ENCODE data around the gene MAL. TPM values are rescaled to one million over a fixed set of nuclear protein-coding genes. Genes with fewer than 3 reads are reported as not detected.

The MAL gene
- total RNA-seq, 1 experiment from 2014 or later = 1.6 TPM

GRCh38 chr2:95054016-95054415, 28.5 kb downstream of the MAL start:
- peaks cover 58% of the 10 kb centered on the region for H3K4me1 ChIP-seq (ENCODE audit: insufficient read depth, low read length)
- BruUV-seq (replicated peaks) = no TSS peak
- no peak for TF ChIP-seq EZH2phosphoT487 (IDR thresholded peaks at IDR 0.05; ENCODE audit: borderline replicate concordance, low read length)
- no peak for TF ChIP-seq EZH2 (IDR thresholded peaks at IDR 0.05; ENCODE audit: low read length, unreplicated experiment)
- no peak for TF ChIP-seq CTCF (conservative IDR thresholded peaks at IDR 0.05; ENCODE audit: low read depth, low read length)
- intact Hi-C loops (cut with micrococcal nuclease) = no loop called here
- no peak overlapping the region for H3K27ac ChIP-seq (ENCODE audit: low read length)
- H3K36me3 ChIP-seq (ENCODE audit: low read depth, low read length) = no peaks in the 10 kb centered on the region
- ChIA-PET CTCF (interaction anchor here (0.9 kb wide), 1 partner anchor 31 kb away, joined by 7 read pairs; no protein-coding TSS in a partner anchor), POLR2A (ENCODE audit: unreplicated experiment) (no interaction called here)
- no peak overlapping the region for H3K9ac ChIP-seq (ENCODE audit: low read length)
- H3K4me3 ChIP-seq (ENCODE audit: low read length) = no peak overlapping the region
- no peaks in the 10 kb centered on the region for H3K9me2 ChIP-seq (replicated peaks; ENCODE audit: low read length)
- no peaks in the 10 kb centered on the region for H3K9me3 ChIP-seq (ENCODE audit: low read length)
- H3K79me2 ChIP-seq (ENCODE audit: low read length) = no peaks in the 10 kb centered on the region
- ATAC-seq = no peak
- no peaks in the 10 kb centered on the region for H3F3A ChIP-seq (ENCODE audit: low read length, unreplicated experiment)
- no peak overlapping the region for H3K4me2 ChIP-seq (ENCODE audit: low read length)
- H2AFZ ChIP-seq (ENCODE audit: low read length) = no peak overlapping the region
- H4K20me1 ChIP-seq (ENCODE audit: low read length) = no peaks in the 10 kb centered on the region
- H3K27me3 ChIP-seq (ENCODE audit: low read length) = no peaks in the 10 kb centered on the region
- DNase-seq = no peak

DNA sequence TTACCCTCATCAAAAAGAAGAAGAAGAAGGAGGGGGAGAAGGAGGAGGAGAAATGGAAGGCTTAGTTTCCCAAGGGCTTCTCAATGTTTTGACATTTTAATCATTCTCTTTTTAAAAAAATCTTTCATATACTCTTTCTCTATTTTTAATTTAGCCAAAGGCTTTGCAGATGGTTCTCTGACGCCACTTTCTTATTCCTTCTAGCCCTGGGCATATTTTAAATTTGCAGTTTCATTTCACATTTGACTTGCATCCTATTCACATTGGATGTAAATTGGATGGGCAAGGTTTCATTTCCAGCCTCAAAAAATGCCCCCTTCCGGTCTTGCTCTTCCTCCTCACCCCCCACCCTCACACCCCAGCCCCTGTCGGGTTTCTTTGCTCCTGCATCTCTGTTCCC, 29.8 kb downstream of the MAL start:
- Histone ChIP-seq H3K27ac (ENCODE audit: low read length) (no peak overlapping the region), H3K4me2 (ENCODE audit: low read length) (no peak overlapping the region)

More for the DNA sequence above, 29.8 kb downstream of the MAL start:
- Histone ChIP-seq H3K79me2 (ENCODE audit: low read length) (no peaks in the 10 kb centered on the region), H3K4me3 (ENCODE audit: low read length) (no peak overlapping the region), H3K4me1 (ENCODE audit: insufficient read depth, low read length) (peaks cover 70% of the 10 kb centered on the region), H3K27me3 (ENCODE audit: low read length) (no peaks in the 10 kb centered on the region), H3K9me3 (ENCODE audit: low read length) (no peaks in the 10 kb centered on the region), H3F3A (ENCODE audit: low read length, unreplicated experiment) (no peaks in the 10 kb centered on the region), H3K9ac (ENCODE audit: low read length) (no peak overlapping the region), H3K9me2 (replicated peaks; ENCODE audit: low read length) (no peaks in the 10 kb centered on the region), H2AFZ (ENCODE audit: low read length) (no peak overlapping the region), H4K20me1 (ENCODE audit: low read length) (no peaks in the 10 kb centered on the region), H3K36me3 (ENCODE audit: low read depth, low read length) (no peaks in the 10 kb centered on the region)
- BruUV-seq (replicated peaks) = no TSS peak
- TF ChIP-seq EZH2 (IDR thresholded peaks at IDR 0.05; ENCODE audit: low read length, unreplicated experiment) (no peak), EZH2phosphoT487 (IDR thresholded peaks at IDR 0.05; ENCODE audit: borderline replicate concordance, low read length) (no peak), CTCF (conservative IDR thresholded peaks at IDR 0.05; ENCODE audit: low read depth, low read length) (no peak)
- intact Hi-C loops (cut with micrococcal nuclease) = no loop called here
- ATAC-seq = no peak
- ChIA-PET POLR2A (ENCODE audit: unreplicated experiment) (no interaction called here), CTCF (interaction anchor here (1.1 kb wide), 1 partner anchor 11 kb away, joined by 3 read pairs; no protein-coding TSS in a partner anchor)
- DNase-seq = no peak
